Activated CD4-positive, CD25-positive, alpha-beta regulatory T cell treated with anti-CD3 and anti-CD28 coated beads, Interleukin-2, amount 50 U/mL, for 72 hours (primary cell): ENCODE data around the gene SPATA4.
"Not testable (repeated sequence)": the region's sequence is repeated elsewhere in the genome, so short reads cannot be mapped to it uniquely, and the experiment has no call there.

Experiments used
- DNase-seq: peaks from one replicate; pipeline ENCODE4 v3.0.0; 2021

Gene SPATA4

GRCh38 chr4:176195184-176195978, at the start of gene SPATA4:
Gene SPATA4, minus strand, starts transcription at chr4:176195585. Its CDS starts 23 bp downstream, at chr4:176195562.
- peak; percentile 93 for DNase-seq

DNA sequence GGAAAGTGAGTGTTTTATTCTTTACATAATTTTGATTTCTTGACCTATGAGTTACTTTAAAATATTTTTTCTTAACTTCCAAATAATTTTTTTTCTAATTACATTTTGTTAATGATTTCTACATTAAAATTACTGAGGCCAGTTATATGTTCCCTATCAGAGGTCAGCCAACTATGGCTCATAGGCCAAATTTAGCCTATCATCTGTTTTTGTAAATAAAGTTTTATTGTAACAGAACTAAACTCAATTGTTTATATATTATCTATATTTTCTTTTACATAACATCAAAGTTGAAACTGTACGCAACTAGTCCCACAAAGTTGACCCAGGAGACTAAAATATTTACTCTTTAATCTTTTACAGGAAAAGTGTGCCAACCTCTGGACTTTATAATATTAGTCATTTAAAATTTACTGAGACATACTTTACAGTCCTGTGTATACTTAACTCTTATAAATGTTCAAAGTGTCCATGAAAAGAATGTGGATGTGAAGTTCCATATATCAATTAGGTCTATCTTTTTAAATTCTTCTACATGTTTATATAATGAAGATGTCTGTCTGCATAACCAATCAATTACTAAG, 47.5 kb upstream of the SPATA4 start:
- no peak for DNase-seq

DNA sequence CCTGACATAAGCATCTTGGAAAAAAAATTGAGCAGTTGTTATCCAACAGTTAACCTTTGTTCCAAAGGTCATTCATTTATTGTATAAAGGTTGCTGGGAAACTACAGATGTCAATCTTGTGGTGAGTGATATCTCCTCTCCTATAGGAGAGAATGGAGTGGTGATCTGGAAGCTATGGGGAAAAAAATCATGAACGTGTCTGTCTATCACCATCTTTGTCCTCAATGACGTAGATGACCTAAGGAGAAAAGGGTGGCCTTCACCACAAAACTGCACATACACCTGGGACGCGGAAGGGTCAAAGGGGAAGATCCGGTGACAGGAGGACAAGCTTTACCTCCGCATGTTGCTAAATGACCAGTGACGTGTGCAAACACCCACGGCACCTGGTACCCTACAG, 46.3 kb upstream of the SPATA4 start:
- no peak for DNase-seq

- no peak for DNase-seq
Observed at GRCh38 chr4:176238826-176239225, 43.4 kb upstream of the SPATA4 start.

DNA sequence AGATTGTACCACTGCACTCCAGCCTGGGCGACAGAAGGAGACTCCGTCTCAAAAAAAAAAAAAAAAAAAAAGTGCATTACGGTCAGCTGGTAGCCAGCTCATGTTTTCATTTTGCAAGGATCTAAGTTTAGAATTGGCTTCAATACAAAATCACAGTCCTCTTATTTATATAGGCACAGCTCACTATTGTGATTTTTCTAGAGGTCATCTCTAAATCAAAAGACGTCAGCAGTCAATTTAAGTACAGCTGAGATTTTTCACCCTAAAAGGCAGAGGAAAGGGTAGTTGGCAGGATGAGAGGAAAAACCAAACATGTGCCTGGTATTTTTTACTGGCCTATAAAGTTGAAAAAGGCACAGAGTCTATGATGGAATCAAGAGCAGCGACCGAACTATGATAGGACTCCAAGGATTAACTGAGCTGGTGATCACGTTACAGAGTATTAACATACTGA, 42.8 kb upstream of the SPATA4 start:
- DNase-seq: no peak

DNA sequence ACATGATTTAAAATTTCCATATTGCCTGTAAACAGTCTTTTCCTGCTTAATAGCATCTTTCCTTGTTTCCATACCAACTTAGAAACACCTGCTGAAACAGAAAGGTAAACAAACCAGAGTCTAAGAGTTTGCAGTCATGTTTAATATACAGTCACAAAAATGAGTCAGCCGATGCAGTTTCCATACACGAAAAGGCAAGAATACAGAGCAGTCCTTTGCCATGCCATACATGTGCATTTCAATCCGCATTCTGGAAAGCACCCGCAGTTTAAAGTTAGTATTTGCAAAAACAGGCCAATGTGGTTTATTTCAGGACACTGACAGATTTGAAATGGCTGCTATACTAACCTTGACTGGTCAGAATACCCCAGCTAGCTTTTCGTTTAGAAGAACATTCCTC, 41.6 kb upstream of the SPATA4 start:
- DNase-seq: no peak

DNA sequence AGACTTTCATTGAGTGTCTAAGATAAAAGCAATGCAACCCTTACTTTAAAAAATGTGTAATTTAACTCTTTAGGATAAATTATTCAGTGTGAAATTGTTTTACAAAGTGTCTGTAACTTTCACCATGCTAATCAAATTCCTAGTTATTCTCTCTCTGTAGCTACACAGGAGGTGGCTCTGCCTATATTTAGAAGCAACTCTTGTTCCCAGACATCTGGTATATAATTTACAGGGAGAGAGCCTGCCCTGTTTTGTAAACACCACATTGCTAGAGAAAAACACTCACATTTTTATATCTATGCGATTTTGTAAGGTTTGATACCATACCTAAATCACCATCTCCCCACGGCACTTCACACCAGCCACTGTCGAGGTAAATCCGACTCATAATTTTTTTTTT, 35.5 kb upstream of the SPATA4 start:
- no peak for DNase-seq

DNA sequence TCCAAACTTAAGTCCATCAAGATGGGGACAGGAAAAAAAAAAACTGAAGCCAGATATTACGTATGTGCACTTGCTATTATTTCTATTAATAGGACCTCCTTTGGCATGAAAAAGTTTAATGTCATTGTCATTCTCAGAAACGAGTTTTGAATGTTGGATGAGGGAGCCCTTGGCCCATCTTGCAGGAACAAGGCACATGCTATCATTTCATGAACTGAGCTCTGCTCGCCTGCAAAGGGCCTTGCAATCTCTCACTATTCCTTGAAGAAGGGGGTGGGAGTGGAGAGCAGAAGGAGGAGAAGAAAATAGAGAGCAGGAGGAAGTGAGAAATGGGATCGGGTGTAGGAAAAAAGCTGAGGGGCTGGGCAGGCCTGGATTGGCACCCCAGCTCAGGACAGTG, 34.3 kb upstream of the SPATA4 start:
- DNase-seq: no peak

- no peak for DNase-seq
Observed at GRCh38 chr4:176226736-176227135, 31.4 kb upstream of the SPATA4 start.

- no peak for DNase-seq
Observed at GRCh38 chr4:176223561-176223960, 28.2 kb upstream of the SPATA4 start.

DNA sequence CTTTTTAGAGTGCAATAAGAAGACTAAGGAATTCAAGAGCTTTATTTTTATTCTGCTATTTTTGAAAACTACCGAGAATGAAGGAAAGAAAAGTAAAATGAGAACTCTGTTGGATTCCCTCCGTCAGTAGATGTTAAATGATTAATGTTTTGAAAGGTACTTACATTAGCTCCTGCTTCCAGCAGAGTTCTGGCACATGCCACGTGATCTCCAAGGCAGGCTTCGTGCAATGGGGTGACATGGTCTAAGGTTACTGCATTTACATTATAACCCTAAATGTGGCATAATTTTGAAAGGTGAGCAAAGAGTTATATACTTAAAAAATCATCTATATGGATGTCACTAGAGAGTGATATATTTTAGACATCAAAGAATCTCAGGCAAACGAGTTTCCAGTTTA, 26.8 kb upstream of the SPATA4 start:
- DNase-seq: no peak

DNA sequence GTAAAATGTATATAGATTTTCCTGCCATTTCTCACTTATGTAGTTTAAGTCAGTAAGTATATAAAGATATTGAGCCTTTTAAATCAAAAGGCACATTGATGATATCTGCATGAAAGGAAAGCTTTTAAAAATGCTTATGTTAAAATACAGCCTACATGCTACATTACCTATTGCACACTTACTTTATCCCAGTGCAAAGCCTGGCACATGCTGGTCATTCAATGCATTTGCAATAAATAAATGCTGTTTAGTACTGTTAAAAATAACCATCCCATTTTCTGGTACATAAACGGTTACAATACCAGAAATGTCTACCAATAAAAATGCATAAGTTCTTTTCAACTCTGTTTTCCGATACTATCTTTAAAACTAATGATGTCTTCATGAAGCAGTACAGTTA, 22.1 kb upstream of the SPATA4 start:
- no peak for DNase-seq

DNA sequence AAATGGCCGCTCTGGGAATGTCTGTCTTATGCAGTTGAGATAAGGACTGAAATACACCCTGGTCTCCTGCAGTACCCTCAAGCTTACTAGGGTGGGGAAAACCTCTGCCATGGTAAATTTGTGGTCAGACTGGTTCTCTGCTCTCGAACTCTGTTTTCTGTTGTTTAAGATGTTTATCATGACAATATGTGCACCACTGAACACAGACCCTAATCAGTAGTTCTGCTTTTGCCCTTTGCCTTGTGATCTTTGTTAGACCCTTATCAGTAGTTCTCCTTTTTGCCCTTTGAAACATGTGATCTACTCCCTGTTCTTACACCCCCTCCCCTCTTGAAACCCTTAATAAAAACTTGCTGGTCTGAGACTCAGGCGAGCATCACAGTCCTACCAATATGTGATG, 17.0 kb upstream of the SPATA4 start:
- not testable (repeated sequence) for DNase-seq

- no peak for DNase-seq
Observed at GRCh38 chr4:176210579-176211296, 15.4 kb upstream of the SPATA4 start.

DNA sequence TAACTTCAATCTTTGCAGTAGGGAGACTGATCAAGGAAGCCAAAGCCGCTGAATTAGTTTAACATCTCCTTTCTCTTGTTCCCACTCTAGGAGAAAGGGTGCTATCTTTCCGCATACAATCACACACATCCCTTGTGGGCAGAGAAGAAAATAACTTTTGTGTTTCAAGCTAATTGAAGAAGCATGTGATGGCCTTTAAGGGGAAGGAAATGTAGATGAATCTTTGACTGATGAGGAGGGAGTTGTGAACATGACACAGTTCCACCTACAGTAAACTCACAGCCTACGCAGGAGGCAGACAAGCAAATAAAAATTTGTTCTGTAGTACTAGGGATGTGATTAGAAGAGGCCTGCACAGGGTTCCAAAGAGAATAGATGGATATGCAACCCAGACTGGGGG, 14.7 kb upstream of the SPATA4 start:
- no peak for DNase-seq

- no peak for DNase-seq
Observed at GRCh38 chr4:176209535-176209934, 14.2 kb upstream of the SPATA4 start.

- DNase-seq: no peak
Observed at GRCh38 chr4:176207839-176208238, 12.5 kb upstream of the SPATA4 start.

GRCh38 chr4:176205299-176205698, 9.9 kb upstream of the SPATA4 start:
- DNase-seq: no peak

DNA sequence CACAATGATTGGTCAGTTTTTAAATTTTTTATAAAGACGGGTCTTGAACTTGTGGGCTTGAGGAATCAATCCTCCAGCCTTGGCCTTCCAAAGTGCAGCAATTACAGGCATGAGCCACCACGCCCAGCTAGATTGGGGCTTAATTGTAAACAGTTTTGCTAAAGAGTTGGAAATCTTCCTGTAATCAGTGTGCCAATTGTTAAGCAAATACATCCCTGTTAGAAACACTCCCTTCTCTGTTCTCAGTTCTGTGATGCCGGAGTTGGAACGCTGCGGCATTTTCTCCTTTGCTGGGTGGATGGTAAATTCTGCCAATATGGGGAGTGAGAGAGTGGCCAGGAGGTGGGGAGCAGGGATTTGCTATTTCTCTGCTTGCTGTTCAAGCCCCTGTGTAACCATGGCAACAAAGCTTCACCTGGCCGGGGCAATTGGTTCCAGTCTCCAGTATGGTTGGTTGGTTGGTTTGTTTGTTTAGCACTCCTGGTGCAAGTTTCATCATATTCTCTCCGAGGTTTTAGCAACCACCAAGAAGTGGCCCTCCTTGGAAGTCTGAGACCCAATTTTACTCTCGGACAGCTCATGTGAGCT, 3.0 kb upstream of the SPATA4 start:
- no peak for DNase-seq

DNA sequence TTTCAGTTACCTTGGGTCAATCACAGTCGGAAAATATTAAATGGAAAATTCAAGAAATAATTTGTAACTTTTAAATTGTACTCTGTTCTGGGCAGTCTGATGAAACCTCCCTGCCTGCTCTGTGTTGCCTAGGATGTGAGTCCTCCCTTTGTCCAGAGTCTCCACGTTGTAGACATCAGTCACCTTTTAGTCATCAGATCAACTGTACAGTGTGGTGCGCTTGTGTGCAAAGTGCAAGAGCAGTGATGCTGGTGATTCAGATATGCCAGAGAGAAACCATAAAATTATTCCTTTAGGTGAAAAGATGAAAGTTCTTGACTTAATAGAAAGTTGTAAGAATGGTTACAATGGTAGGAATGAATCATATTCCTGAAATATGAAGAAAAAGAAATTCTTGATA, 1.4 kb downstream of the SPATA4 start:
- DNase-seq: no peak

DNA sequence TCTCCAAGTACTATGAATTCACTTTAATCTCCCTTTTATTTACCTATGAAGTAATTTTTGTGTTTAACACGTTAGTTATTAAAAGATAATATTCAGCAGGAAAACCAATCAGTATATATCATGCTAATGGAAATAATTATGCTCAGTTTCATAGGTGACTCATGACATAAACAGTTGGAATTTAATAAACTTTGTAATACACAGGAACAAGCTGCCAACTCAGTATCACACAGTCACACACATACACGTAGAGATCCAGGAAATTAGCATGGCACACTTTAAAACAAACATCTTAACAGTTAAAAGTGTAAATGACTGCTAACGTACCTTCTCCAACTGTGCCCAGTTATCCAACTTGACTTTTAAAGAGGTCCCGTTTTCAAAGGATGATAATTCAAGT, 2.3 kb downstream of the SPATA4 start:
- no peak for DNase-seq

- DNase-seq: no peak
Observed at GRCh38 chr4:176191974-176192373, 3.4 kb downstream of the SPATA4 start.

- DNase-seq: no peak
Observed at GRCh38 chr4:176189891-176190795, 5.2 kb downstream of the SPATA4 start.
